ENCODE measurements around the gene TTC14.

DNA sequence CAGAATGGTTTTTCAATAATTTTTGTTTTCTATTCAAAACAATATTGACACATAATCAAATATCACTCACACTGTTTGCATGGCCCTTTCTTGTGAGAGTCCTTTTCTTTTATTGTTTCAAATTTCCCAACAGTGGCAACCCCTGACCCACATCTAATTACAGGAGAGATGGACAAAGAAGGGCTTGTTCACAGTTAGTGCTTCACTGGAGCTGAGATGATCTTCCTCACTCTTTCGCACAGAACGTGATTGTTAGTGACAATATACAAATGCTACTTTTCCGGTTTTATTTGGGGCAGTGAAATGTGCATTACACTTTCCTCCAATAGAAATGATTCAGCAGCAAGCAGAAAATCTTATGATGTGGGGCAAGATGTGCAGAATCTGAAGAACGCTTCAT, 38.6 kb upstream of the TTC14 start:
- TF ChIP-seq, protein P1, sequence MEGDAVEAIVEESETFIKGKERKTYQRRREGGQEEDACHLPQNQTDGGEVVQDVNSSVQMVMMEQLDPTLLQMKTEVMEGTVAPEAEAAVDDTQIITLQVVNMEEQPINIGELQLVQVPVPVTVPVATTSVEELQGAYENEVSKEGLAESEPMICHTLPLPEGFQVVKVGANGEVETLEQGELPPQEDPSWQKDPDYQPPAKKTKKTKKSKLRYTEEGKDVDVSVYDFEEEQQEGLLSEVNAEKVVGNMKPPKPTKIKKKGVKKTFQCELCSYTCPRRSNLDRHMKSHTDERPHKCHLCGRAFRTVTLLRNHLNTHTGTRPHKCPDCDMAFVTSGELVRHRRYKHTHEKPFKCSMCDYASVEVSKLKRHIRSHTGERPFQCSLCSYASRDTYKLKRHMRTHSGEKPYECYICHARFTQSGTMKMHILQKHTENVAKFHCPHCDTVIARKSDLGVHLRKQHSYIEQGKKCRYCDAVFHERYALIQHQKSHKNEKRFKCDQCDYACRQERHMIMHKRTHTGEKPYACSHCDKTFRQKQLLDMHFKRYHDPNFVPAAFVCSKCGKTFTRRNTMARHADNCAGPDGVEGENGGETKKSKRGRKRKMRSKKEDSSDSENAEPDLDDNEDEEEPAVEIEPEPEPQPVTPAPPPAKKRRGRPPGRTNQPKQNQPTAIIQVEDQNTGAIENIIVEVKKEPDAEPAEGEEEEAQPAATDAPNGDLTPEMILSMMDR (IDR thresholded peaks at IDR 0.05) = no peak
- no peak for TF ChIP-seq POLR2A (IDR thresholded peaks at IDR 0.05)

Measured in vagina (tissue), 2 donors.